Pancreas (tissue), 10 donors: ENCODE measurements around the gene RSRC2. TPM values are rescaled to one million over a fixed set of nuclear protein-coding genes. Genes with fewer than 3 reads are reported as not detected.

Experiments used
- ATAC-seq, 4 donors: fragments of 200-7000 bp; cut with Tn5 transposase; one replicate each; pipeline versions ENCODE4 v1.8.0 to v1.9.1; 2020; ENCODE audit warnings: mild to moderate bottlenecking in 4 of 4, moderate library complexity in 4 of 4
- DNase-seq, 6 donors: peaks; one replicate each; pipeline ENCODE4 v3.0.0-alpha.2; 2020
- FAIRE-seq: peaks from 2 replicates; lab custom pipeline; 2012; peaks lifted over from hg19 to GRCh38; lab: Jason Lieb, UNC
- H3K27ac ChIP-seq, 4 donors: fragments of 200-600 bp; sonication (generic); 1 replicate in 3 of 4; 2 replicates in 1 of 4; pipeline versions ENCODE4 v1.5.0 to v1.8.0; 2020
- H3K27me3 ChIP-seq, 4 donors: fragments of 200-600 bp; one replicate each; pipeline ENCODE4 v1.8.0; 2021
- H3K36me3 ChIP-seq, 3 donors: fragments of 200-600 bp; sonication (generic) in 1 of 3; one replicate each; pipeline versions ENCODE4 v1.5.0 to v1.8.0; 2020 to 2021
- H3K4me1 ChIP-seq, 3 donors: fragments of 200-600 bp; one replicate each; pipeline ENCODE4 v1.8.0; 2021
- H3K4me3 ChIP-seq, 4 donors: fragments of 200-600 bp; sonication (generic) in 2 of 4; one replicate each; pipeline versions ENCODE4 v1.5.0 to v1.8.0; 2020 to 2021
- H3K9me3 ChIP-seq, 4 donors: fragments of 200-600 bp; one replicate each; pipeline ENCODE4 v1.8.0; 2021
- CTCF ChIP-seq, 4 donors: fragments of 200-600 bp; sonication (generic) in 3 of 4; IDR thresholded peaks; one replicate each; pipeline versions ENCODE4 v1.5.0 to v1.8.0; 2021; ENCODE audit warnings: antibody characterized with exemption in 4 of 4
- WGBS, 2 donors: extraction: QIAGEN DNeasy Blood & Tissue Kit; methylation state at CpG; one replicate each; pipeline ENCODE4 v1.1.7; 2013; 5-methylcytosine and 5-hydroxymethylcytosine counted together
- intact Hi-C, 3 donors: fragments of 100-400 bp; cut with DNase I; formaldehyde crosslinking; loops; one replicate each; pipeline versions ENCODE4 v1.11.1 to v1.14.2; 2022
- polyA plus RNA-seq, 2 donors: library from polyadenylated mRNA; stranded (reverse); fragments of 200-250 nt; gene quantifications; one replicate each; pipeline ENCODE4 v1.2.3, GENCODE V29; 2013
- total RNA-seq, 6 donors: library from RNA; stranded (reverse); fragmentation: NEBNext Ultra II Directional in 4 of 6; extraction: Animal tissue kit (Norgen Biotek cat#: 25700) in 4 of 6; gene quantifications; one replicate each; pipeline versions ENCODE4 v1.2.1 to v1.2.4, GENCODE V29; 2021 to 2023
- donor health status: healthy with polysubstance abuse.
- donor health status: DM: no; HTN: no; CAD: no; lungs with moderate emphysema.
- donor health status: DM: no; HTN: no; CAD: no.
- donor health status: control.
- donor health status: control.
- donor health status: Bipolar disorder and iron deficiency.
- donor health status: DM: yes; HTN: yes; CAD: no.
- donor health status: DM: no; HTN: no; CAD: no.
- donor health status: DM: no; HTN: no; CAD: no.
- donor health status: DM: yes; HTN: yes; CAD: no.

The RSRC2 gene
- total and polyA plus RNA-seq, 8 donors: 17.1 to 70.6 (median 28.2) TPM

DNA sequence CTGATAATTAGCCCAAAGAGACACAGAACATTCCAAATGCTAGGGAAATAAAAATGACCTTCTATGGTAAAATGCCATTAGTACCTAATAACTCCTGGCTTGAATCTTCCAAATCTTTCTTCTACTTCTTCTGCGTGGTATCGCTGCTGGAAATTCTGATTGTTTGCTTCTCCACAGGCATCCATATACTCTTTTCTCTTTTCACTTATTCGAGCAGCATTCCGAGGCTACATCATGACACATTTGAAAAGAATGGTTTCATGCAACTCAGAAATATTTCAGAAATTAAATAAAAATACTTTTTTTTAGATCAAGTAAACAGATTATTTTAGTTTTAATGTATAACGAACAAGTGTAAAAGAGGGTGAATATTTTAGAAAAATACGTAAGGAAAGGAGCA is 44.9 kb downstream of the RSRC2 start:
- TF ChIP-seq CTCF (IDR thresholded peaks at IDR 0.05): no peak
- DNase-seq: no peak
- Histone ChIP-seq H3K27ac (no peak overlapping the region), H3K9me3 (no peaks in the 10 kb centered on the region), H3K27me3 (no peaks in the 10 kb centered on the region), H3K4me3 (no peak overlapping the region), H3K36me3 (peaks cover 8 to 83% (median 14%) of the 10 kb centered on the region in 3 donors), H3K4me1 (no peaks in the 10 kb centered on the region)
- intact Hi-C loops: no loop called here
- FAIRE-seq: no peak
- no peak for ATAC-seq
- 94 to 96% methylated on average over 6 of the region's 6 CpGs for WGBS, 2 donors

DNA sequence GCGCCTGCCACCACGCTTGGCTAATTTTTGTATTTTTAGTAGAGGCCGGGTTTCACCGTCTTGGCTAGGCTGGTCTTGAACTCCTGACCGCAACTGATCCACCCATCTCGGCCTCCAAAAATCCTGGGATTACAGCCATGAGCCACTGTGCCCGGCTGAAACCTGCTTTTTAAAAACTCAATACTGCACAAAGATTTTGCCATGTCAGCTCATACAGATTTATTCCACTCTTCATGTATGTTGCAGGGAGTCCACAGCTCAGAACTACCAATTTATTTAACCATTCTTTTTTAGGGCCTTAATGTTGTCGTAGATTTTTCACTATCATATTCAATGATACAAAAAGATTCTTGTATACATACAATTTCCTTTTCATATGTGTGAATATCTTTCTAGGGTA is 46.0 kb downstream of the RSRC2 start:
- 98 to 99% methylated on average over 8 of the region's 8 CpGs for WGBS, 2 donors
- ATAC-seq (no peak), DNase-seq (no peak)

GRCh38 chr12:122474324-122474716 is 52.4 kb downstream of the RSRC2 start:
- peaks cover 6 to 50% (median 14%) of the 10 kb centered on the region in 3 donors for H3K36me3 ChIP-seq
- H3K9me3 ChIP-seq: no peaks in the 10 kb centered on the region
- no peak for TF ChIP-seq CTCF (IDR thresholded peaks at IDR 0.05)
- intact Hi-C loops: loop anchor here in 2 of 3 donors (5.0 kb wide), 1 partner anchor 77 kb away; no protein-coding TSS in a partner anchor
- peaks cover 4 to 8% (median 6%) of the 10 kb centered on the region in 3 donors for H3K4me1 ChIP-seq
- H3K27me3 ChIP-seq: no peaks in the 10 kb centered on the region
- ATAC-seq (no peak), DNase-seq (no peak), FAIRE-seq (no peak)
- H3K27ac ChIP-seq: no peak overlapping the region
- WGBS, 2 donors: 93 to 100% methylated on average over 2 of the region's 2 CpGs
- no peak overlapping the region for H3K4me3 ChIP-seq

More for the DNA sequence above, 46.0 kb downstream of the RSRC2 start:
- H3K4me1 ChIP-seq: no peaks in the 10 kb centered on the region
- FAIRE-seq: no peak
- no peak for TF ChIP-seq CTCF (IDR thresholded peaks at IDR 0.05)
- no peak overlapping the region for H3K4me3 ChIP-seq
- H3K27ac ChIP-seq: no peak overlapping the region
- no peaks in the 10 kb centered on the region for H3K9me3 ChIP-seq
- intact Hi-C loops: no loop called here
- peaks cover 8 to 87% (median 14%) of the 10 kb centered on the region in 3 donors for H3K36me3 ChIP-seq
- H3K27me3 ChIP-seq: no peaks in the 10 kb centered on the region

DNA sequence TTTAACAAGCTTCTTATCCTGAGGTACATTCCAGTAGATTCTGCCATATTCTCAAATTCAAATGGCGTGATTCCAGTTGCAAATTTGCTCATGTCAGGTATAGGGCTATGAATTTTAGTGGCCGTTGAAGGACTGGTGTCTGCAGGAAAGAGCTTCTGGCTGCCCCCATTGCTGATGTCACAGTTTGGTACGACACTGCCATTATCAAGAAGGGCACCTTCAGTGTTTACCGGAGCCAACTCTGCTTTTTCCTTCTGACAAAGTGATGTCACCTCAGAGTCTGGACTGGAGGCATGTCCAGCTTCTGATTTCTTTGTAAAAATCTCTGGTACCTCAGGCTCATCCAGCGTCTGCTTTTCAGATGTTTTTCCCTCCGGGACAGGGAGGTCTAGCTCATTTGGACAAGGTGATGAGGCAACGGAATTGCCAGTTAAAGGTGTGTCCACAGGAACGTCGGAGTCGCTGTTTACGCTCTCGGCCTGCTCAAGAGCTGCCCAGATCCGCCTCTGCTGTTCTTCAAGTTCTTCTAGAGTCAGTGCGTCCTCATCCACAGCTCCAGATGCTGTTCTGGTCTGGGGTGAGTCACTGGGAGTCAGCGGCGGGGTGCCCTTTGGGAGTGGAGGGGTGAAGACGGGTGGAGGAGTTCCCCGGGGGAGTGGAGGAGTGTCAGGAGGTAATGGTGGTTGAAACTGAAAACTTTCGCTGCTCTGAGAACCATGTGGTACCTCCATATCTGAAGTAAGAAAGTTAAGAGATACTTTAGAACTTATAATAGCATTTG is 53.0 kb downstream of the RSRC2 start:
- TF ChIP-seq CTCF (IDR thresholded peaks at IDR 0.05): no peak
- peak in 1 of 4 donors; percentile 16 for ATAC-seq
- 79 to 85% methylated on average over 19 of the region's 19 CpGs for WGBS, 2 donors
- no peak for DNase-seq
- Histone ChIP-seq H3K9me3 (no peaks in the 10 kb centered on the region), H3K27ac (no peak overlapping the region), H3K4me3 (no peak overlapping the region), H3K36me3 (peaks cover 6 to 44% (median 14%) of the 10 kb centered on the region in 3 donors), H3K4me1 (peaks cover 4 to 8% (median 6%) of the 10 kb centered on the region in 3 donors), H3K27me3 (no peaks in the 10 kb centered on the region)
- FAIRE-seq: no peak
- intact Hi-C loops: loop anchor here in 2 of 3 donors (5.0 kb wide), 1 partner anchor 76 kb away; no protein-coding TSS in a partner anchor
